CD4-positive, alpha-beta T cell treated with Interferon gamma for 1 hour (primary cell): ENCODE data around the gene NTRK3.

ENCODE experiments used
- DNase-seq: peaks from one replicate; pipeline ENCODE4 v3.0.0-alpha.2; 2020

NTRK3 gene

GRCh38 chr15:88256279-88257230 lies at the start of gene NTRK3:
Gene NTRK3 (minus strand): TSS chr15:88256739. CDS start chr15:88256153, 586 bp downstream.
- no peak for DNase-seq

DNA sequence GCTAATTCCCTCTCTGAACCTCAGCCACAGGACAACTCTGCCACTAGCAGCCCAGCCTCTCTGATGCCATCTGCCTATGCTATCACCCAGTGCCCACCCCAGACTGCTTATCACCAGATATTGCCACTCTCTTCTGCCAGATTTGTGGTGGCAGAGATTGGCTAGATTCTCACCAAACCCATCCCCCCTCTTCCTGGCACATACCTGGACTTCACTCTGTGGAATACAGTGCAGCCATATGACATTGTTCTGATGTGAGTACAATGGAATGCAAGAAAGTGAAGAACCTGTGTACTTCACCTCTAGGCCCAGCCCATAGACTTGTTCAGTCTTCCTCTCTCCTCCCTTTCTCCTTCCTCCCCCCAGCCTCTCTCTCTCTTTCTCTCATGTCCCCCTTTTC lies 46.9 kb upstream of the NTRK3 start:
- no peak for DNase-seq

GRCh38 chr15:88302373-88302772 lies 45.8 kb upstream of the NTRK3 start:
- DNase-seq, result no peak

DNA sequence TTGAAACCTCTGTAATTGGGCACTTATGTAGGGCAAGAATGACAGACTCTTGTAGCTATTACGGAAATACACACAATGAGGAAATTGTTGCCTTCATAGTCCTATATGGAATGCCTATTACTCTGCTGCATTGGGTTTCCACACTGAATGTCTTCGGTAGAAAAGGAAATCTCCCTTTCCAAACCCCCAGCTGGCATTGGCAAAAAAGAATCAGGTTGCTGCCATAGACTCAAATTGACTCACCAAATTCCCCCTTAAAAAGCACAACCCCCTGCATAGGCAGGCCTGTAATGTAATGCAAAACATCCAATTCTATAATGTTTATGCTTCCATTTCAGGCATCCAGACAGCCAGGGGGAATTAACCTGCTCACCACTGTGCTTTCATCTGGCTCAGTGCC lies 44.8 kb upstream of the NTRK3 start:
- DNase-seq, result no peak

GRCh38 chr15:88300861-88301260 lies 44.3 kb upstream of the NTRK3 start:
- DNase-seq, result no peak

GRCh38 chr15:88300089-88300488 lies 43.5 kb upstream of the NTRK3 start:
- no peak for DNase-seq

DNA sequence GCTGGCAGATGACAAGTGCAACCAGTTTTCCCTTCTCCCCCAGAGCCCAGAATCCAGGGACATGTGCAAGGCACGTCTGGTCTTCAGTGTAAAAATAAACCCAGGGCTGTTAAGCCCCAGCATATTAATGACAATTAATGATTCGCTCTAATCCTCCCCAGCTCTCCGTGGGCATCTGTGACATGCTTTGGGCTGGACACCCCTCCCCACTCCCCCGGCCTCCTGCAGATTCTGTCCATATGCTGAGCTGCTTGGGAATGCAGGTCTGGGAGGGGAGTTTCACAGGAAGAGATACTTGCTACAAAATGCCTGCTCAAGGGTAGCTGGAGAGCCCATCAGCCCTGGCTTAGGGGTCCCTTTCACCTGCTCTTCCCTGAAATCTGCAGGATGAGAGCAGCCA lies 43.0 kb upstream of the NTRK3 start:
- no peak for DNase-seq

DNA sequence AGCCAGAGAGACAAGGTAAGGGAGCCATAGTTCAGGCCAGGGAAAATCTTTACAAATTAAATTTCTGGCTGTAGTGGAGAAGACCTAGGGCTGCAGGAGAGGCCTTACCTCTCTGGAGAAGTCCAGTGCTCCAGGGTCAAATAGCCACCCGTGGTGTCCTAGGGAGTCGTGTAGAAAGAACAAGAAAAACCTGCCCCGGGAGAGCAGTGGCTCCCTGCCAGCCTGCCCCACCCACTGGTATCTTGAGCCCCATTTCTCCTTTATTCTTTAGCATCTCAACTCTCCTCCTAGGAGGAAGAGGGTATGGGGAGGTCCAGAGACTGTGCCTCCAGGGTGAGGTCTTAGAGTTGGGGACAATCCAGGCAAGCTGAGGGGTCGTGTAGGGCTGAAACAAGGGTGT lies 32.1 kb upstream of the NTRK3 start:
- no peak for DNase-seq

DNA sequence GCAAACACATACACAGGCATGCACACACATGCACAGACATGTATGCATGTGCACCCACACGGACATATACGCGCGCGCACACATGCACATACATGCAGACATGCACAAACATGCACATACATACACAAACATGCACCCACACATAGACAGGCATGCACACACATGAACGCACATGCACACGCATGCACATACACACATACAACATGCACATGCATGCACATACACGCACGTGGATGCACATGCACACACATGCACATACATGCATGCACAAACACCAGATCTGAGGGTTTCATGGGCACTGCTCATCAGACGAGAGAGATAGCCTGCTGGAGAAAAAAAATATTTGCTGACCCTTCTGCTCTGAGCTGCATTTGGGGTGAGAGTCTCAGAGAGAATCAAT lies 31.7 kb upstream of the NTRK3 start:
- no peak for DNase-seq

- DNase-seq, result no peak
These were observed 27.9 kb upstream of the NTRK3 start for GRCh38 chr15:88284318-88284998.

GRCh38 chr15:88282614-88283013 lies 26.1 kb upstream of the NTRK3 start:
- DNase-seq, result no peak

GRCh38 chr15:88276821-88277410 lies 20.4 kb upstream of the NTRK3 start:
- no peak for DNase-seq

GRCh38 chr15:88275804-88276203 lies 19.3 kb upstream of the NTRK3 start:
- no peak for DNase-seq

DNA sequence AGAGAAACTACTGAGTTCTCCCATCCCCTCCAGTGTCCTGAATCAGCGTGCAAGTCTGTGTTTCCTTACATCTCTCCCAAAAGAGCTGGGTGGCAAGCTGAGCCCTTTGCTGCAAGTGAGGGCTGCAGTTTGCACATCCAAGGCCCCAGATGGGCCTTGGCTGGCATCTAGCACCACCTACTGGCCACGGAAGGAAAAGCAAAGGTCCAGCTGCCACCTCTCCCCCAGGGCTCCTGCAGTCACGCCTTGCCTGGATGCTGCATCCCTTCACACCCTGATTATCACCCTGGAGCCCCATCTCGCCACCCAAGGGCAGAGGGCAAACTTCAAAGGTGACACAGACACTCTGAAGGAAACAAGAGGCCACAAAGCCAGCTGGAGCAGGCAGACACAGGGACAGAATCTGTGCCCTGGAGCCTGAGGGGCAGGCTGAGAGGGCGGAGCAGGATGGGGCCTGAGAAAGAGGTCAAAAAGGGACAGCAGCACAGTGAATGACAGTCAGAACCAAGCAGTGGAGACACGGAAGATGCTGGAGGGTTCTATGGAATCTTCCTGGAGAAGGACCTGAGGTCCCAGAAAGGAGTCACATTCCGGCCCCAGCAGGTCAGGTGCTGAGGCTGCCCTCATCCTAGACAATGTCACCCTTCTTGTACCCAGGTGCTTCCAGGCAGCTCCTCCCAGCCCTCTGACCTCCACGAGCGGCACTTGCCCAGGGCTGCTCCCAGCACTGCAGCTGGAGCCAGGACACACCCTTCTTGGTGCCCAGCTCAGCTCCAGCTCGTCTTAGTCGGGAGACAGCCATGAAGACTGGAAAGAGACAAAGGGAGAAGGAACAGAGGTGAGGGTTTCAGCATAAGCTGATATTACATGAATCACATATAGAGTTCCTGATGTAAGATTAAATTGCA lies 18.3 kb upstream of the NTRK3 start:
- peak; percentile 32 for DNase-seq

- DNase-seq, result no peak
These were observed 15.9 kb upstream of the NTRK3 start for GRCh38 chr15:88272421-88272820.

DNA sequence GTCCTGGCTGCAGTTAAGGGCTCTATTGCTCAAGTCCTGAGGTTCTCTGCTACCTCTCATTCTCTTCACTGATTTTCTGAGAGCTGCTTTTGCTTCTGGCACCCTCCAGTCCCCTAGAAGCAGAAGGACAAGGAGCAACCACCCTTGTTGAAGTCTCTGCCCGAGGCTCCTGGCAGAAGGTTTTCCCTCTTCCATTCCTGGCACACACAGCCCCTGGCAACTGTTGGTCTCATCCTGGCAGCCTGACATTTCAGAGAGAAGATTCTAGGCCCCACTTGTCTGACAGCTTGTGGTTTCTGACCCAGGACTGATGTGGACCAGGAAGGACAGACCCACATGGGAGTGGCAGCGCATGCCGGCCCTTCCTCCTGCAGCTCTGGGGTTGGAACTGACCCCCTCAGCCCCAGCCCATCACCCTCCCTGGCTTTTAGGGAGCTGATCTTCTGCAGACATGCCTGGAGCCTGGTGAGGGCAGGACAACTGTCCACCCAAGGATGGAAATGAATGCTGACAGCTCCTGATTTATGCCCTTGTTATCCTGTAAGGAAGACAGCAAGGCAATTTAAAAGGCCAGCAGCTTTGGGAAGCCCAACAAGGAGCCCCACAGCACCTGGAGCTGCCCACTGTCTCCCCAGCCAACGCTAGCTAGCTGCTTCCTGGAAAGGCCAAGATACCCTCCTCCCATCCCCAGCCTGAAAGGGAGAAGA lies 13.0 kb upstream of the NTRK3 start:
- DNase-seq, result no peak

- DNase-seq, result no peak
These were observed 11.2 kb upstream of the NTRK3 start for GRCh38 chr15:88267720-88268119.

- DNase-seq, result no peak
These were observed 9.6 kb upstream of the NTRK3 start for GRCh38 chr15:88266170-88266569.

DNA sequence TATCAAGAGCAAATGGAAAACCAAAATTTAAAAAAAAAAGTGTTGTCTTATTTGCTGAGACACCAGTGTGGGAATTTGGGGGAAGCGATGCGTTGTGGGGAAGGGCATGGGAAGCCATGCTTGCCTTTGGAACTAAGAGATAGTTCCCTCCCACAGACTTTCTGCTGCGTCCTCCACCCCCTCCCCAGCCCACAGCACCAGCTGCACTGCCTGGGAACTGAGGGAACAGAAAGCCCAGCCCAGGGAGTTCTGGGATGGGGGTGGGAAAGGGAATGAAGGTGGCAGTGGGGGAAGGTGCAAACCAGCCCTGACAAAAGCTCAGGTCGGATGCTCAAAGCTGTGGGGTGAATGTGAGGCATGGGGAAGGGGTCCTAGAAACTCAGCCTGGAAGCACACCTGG lies 8.1 kb upstream of the NTRK3 start:
- DNase-seq, result no peak

DNA sequence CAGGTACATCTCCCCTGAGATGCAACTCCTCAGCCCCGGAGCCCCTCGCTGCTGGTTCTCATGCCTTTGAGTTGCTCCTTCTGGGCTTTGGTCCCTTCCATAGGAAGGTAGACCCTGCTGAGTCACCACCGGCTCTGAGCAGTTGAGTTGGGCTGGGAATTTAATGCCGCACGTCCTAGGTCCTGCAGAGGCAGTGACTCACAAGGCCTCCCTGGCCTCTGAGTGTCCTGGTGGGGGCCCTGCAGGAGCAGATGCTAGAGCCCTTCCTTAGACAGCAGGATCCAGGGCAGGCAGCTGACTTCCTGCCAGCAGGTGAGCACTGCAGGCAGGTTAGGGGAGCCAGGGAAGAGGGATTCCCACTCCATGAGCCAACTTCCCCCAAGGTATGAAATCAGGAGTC lies 5.5 kb upstream of the NTRK3 start:
- no peak for DNase-seq

DNA sequence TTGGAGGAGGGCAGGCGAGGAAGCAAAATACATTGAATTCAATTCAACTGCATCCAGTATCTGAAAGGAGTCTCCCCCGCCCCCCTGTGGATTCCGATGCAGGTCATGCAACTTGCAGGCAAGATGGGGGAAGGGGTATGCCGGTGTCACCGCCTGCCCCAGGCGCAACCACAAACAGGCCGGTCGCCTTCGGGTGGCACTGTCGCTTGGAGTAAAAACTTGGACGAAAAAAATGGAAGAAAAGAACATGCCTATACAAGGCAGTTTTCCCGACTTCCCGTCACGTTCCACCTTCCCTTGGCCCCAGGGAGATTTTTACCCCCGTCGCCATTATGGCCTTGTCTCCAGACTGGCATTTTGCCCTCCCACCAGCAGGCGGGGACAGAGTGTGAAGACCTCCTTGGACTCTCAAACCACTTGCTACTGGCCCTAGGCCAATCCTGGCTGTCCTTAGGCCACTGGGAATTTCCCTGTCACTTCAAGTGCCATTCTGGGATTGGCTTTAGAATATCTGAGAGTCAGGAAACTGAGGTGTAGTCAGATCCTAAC lies 1.6 kb upstream of the NTRK3 start:
- DNase-seq, result no peak
